ENCODE data around the gene AZU1. TPM values are rescaled to one million over a fixed set of nuclear protein-coding genes. Genes with fewer than 3 reads are reported as not detected.
"Not testable (repeated sequence)": the region's sequence is repeated elsewhere in the genome, so short reads cannot be mapped to it uniquely, and the experiment has no call there.

AZU1 gene
- total RNA-seq, 1 donor from 2014 or later: 1.9 TPM

DNA sequence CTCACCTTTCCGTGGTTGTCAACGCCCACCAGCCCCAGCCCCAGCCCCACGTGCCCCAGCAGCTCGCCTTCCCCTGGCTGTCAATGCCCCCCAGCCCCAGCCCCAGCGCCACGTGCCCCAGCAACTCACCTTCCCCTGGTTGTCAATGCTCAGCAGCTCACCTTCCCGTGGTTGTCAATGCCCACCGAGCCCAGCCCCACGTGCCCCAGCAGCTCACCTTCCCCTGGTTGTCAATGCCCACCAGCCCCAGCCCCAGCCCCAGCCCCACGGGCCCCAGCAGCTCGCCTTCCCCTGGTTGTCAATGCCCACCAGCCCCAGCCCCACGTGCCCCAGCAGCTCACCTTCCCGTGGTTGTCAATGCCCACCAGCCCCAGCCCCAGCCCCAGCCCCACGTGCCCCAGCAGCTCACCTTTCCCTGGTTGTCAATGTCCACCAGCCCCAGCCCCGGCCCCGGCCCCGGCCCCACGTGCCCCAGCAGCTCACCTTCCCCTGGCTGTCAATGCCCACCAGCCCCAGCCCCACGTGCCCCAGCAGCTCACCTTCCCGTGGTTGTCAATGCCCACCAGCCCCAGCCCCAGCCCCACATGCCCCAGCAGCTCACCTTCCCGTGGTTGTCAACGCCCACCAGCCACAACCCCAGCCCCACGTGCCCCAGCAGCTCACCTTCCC lies 50.5 kb downstream of the AZU1 start:
- ATAC-seq; intact Hi-C loops (cut with DNase I); DNase-seq (ENCODE audit: low spot score): not testable (repeated sequence)

DNA sequence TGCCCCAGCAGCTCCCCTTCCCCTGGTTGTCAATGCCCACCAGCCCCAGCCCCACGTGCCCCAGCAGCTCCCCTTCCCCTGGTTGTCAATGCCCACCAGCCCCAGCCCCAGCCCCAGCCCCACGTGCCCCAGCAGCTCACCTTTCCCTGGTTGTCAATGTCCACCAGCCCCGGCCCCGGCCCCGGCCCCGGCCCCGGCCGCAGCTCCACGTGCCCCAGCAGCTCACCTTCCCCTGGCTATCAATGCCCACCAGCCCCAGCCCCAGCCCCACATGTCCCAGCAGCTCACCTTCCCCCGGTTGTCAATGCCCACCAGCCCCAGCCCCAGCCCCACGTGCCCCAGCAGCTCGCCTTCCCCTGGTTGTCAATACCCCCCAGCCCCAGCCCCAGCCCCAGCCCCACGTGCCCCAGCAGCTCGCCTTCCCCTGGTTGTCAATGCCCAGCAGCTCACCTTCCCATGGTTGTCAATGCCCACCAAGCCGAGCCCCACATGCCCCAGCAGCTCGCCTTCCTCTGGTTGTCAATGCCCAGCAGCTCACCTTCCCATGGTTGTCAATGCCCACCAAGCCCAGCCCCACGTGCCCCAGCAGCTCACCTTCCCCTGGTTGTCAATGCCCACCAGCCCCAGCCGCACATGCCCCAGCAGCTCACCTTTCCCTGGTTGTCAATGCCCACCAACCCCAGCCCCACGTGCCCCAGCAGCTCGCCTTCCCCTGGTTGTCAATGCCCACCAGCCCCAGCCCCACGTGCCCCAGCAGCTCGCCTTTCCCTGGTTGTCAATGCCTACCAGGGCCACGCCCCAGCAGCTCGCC lies 51.3 kb downstream of the AZU1 start:
- intact Hi-C loops (cut with DNase I); DNase-seq (ENCODE audit: low spot score); ATAC-seq: not testable (repeated sequence)

- no peak for ATAC-seq
- DNase-seq (ENCODE audit: low spot score): no peak
- intact Hi-C loops (cut with DNase I): no loop called here
Measured at GRCh38 chr19:879711-880438, 52.2 kb downstream of the AZU1 start.

Small RNA genes lying within 50 kb of the gene (microRNA-seq; reads per million reads assigned to microRNA genes)
- gene MIR3187 (3.6 reads per million, percentile 4 among the genes with 10 or more reads in this experiment), gene MIR4745 (not detected)

Other genes with a start within 250 kb of the AZU1 start
- gene HCN2, start 238.0 kb upstream of the AZU1 start, total RNA-seq: 0.27 TPM
- gene POLRMT, start 194.3 kb upstream of the AZU1 start, total RNA-seq: 36.1 TPM
- 3.2 TPM for gene FGF22, start 188.0 kb upstream of the AZU1 start, total RNA-seq
- gene RNF126, start 164.6 kb upstream of the AZU1 start, total RNA-seq: 33.1 TPM
- gene FSTL3, start 151.4 kb upstream of the AZU1 start, total RNA-seq: 108 TPM
- not detected for gene PRSS57, start 132.4 kb upstream of the AZU1 start, total RNA-seq
- gene PALM, start 118.9 kb upstream of the AZU1 start, total RNA-seq: 130 TPM
- gene MISP, start 76.7 kb upstream of the AZU1 start, total RNA-seq: 0.45 TPM
- gene PTBP1, start 30.4 kb upstream of the AZU1 start, total RNA-seq: 217 TPM
- not detected for gene PLPPR3, start 5.9 kb upstream of the AZU1 start, total RNA-seq
- 0.71 TPM for gene PRTN3, start 13.2 kb downstream of the AZU1 start, total RNA-seq
- 2.1 TPM for gene ELANE, start 24.5 kb downstream of the AZU1 start, total RNA-seq
- gene CFD, start 31.8 kb downstream of the AZU1 start, total RNA-seq: 405 TPM
- 55.7 TPM for gene MED16, start 65.3 kb downstream of the AZU1 start, total RNA-seq
- gene RNU6-9, start 65.6 kb downstream of the AZU1 start, total RNA-seq: not detected
- gene R3HDM4, start 85.4 kb downstream of the AZU1 start, total RNA-seq: 48.9 TPM
- not detected for gene KISS1R, start 89.5 kb downstream of the AZU1 start, total RNA-seq
- gene ARID3A, start 98.2 kb downstream of the AZU1 start, total RNA-seq: 13.6 TPM
- 20.3 TPM for gene WDR18, start 156.5 kb downstream of the AZU1 start, total RNA-seq
- gene GRIN3B, start 172.6 kb downstream of the AZU1 start, total RNA-seq: not detected
- 146 TPM for gene TMEM259, start 193.3 kb downstream of the AZU1 start, total RNA-seq
- gene RNU6-2, start 193.7 kb downstream of the AZU1 start, total RNA-seq: not detected
- gene CNN2, start 198.8 kb downstream of the AZU1 start, total RNA-seq: 120 TPM
- 17.3 TPM for gene ABCA7, start 212.3 kb downstream of the AZU1 start, total RNA-seq
- 26.2 TPM for gene ARHGAP45, start 239.3 kb downstream of the AZU1 start, total RNA-seq

Data from sciatic nerve (tissue), 2 donors.